GM08714 (cell line): Measurements from ENCODE around the gene GRIP2.
"Not testable (repeated sequence)": the region's sequence is repeated elsewhere in the genome, so short reads cannot be mapped to it uniquely, and the experiment has no call there.

Experiments used
- H3K4me3 ChIP-seq: fragments of 200-500 bp; sonication (Bioruptor generic); 2 replicates; pipeline ENCODE4 v1.5.1; 2014; ENCODE audit warnings: mild to moderate bottlenecking, low read length, inconsistent platforms
- ZNF274 ChIP-seq: IDR thresholded peaks from 2 replicates; pipeline ENCODE4 v1.6.1; 2012; ENCODE audit warnings: mild to moderate bottlenecking, low read depth, low read length

Gene GRIP2

DNA sequence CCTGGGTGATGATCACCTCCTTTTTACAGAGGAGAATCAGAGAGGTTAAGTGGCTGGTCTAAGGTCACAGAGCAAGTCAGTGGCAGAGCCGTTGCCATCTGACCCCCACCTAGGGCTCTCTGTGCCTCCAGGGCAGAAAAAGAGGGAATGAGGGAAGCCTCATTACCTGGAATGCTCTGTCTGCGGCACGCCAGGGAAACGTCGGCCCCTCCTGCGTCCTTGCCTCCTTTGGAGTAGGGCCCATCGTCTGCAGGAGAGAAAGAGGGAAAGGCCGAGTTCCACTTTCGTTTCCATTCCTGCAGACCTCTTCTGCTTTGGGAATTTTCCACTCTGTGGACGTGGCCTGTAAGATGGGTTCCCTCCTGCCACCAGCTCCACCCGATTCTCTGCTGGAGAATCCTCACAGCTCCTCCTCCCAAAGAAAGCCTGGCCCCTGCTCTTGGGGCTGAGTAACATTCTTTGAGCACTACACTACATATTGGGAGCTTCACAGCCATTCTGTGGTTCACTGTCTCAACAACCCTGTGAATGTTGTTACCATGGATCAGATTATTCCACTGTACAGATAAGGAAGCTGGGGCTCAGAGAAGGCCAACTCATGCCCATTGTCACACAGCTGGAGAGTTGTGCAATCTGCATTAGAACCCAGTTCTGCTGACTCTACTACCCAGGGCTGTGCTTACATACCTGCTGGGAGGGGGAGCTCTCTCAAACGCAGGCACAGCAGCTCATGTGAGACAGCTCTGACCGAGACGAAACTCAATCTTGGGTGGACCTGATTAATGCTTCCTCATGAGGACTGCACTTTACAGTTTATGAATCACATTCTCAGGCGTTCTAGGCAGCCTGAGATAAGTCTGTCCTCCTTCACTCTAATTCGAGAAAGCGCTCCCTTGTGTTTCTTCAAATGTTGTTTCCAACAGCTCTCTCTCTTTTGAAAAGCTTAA is 14.2 kb downstream of the GRIP2 start:
- H3K4me3 ChIP-seq, result no peak overlapping the region
- no peak for TF ChIP-seq ZNF274

DNA sequence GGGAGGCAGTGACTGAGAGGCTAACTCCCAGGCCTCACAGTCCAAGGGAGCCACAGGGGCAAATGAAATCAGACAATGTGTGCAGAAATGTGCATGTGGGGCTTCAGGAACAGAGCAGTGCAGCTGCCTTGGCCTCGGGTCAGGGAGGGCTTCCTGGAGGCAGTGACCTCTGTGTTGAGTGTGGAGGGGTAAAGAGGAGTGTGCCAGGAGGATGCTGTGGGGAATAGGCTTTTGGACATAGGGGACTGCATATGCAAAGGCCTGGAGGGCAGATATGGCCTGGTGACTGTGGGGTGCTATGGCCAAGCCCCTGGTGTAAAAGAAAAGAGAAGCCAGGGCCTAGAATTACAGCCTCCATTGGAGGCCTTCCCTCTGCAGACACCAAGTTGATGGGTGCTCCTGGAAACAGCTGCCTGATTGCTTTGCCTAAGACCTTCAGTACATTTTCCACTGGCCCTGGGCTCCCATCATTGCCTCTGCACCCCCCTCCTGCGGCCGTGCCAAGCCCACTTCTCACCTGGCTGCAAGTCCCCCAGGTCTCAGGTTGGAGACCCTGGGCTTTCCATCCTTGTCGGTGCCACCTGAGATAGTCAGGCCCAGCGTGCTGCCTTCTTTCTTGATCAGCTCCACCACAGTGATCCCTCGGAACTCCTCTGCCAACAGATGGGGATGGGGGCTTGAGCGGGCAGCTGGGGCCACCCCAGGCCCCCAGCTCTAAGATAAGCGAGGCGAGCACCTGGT is 15.1 kb downstream of the GRIP2 start:
- no peak for TF ChIP-seq ZNF274
- H3K4me3 ChIP-seq, result no peak overlapping the region

DNA sequence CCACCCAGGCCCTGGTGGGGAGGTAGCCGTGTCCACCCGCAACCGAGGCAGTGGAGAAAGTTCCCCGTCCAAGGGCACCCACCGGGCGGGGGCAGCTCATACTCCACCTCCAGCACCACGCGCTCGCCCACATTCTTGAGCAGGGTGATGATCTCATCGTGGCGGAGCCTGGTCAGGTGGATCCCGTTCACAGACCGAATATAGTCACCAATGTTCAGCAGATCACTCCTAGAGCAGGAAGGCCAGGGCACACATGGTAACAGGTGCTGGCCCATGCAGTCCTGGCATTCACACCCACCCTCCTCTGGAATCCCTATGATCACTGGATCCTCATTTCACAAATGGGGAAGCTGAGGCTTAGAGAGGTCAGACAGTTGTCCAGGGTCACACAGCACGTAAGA is 15.8 kb downstream of the GRIP2 start:
- no peak overlapping the region for H3K4me3 ChIP-seq
- no peak for TF ChIP-seq ZNF274

DNA sequence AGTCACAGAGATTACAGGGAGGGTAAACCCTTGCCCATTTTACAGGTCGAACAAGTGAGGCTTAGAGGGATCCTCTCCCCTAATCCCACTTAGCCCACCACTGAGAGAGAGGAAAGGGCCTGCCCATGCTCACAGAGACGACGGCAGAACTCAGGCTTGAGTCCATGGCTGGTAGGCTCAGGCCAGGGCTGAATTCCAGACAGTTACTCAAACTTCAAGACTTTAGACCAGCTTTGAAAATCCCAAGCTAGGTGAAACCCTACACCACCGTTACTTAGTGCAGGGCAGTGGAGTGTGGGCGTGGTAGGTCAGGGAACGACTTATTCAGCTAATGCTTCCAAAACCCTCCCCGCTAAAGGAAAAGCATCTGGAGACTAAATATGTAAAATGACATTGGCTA is 16.4 kb downstream of the GRIP2 start:
- H3K4me3 ChIP-seq, result no peak overlapping the region
- TF ChIP-seq ZNF274, result no peak

DNA sequence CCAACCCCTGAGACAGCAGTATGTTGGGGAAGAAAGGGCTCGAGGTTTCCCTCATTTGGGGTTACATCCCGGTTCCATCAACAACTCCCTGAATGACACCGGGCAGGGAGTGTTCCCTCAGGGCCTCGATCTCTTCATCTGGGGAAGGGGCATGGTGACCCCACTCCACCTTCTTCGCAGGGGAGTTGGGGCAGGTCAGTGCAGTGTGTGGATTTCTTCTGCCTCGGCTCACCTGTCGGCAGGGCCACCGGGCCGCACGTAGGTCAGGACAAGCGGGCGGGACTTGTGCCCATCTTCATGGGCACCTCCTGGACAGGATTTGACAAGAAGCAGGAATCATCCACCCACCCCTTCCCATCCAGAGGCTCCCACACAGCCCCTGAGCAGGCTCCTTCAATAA is 17.4 kb downstream of the GRIP2 start:
- TF ChIP-seq ZNF274, result no peak
- H3K4me3 ChIP-seq, result no peak overlapping the region

DNA sequence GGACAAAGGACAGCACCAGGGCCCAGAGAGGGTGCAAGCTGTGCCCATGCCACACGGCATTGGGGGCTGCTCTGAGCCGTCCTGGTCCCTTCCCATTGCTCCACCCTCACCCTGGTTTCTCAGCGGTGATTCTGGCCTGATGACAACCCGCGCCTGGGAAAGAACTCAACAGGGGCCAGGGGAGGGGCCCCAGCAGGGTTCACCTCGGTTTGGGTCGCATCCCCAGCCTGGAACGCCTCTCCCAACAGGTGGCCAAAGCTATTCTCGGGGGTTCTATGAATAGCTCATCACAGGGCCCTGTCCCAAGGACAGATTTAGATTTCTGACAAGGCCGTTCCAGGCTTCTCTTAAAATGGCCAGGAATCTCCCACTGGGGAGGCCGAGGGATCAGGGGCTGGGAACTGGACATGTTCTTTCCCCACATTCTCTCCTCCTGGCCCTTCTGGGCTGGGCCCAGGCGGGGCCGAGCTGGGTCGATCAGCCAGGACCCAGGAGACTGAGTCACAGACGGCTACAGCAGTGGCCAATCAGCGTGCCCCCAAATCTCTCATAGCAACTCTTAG is 17.9 kb downstream of the GRIP2 start:
- no peak for TF ChIP-seq ZNF274
- H3K4me3 ChIP-seq, result no peak overlapping the region

DNA sequence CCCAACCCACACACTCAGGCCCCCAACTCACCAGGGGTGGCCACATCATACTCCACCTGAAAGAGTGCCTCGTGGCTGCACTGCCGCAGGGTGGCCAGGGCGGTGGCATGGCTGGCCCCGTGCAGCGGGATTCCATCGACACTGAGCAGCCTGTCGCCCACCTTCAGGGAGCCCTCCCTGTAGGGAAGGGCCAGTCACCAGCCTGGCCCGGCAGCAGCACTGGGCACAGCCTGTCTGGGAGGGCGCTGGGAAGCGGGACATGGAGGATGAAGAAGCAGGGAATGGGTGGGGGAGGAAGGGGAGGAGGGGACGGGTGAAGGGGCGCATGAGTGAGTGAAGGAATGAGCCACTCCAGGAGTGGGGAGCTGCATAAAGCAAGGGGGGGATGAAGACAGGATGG is 18.5 kb downstream of the GRIP2 start:
- no peak for TF ChIP-seq ZNF274
- H3K4me3 ChIP-seq, result no peak overlapping the region

DNA sequence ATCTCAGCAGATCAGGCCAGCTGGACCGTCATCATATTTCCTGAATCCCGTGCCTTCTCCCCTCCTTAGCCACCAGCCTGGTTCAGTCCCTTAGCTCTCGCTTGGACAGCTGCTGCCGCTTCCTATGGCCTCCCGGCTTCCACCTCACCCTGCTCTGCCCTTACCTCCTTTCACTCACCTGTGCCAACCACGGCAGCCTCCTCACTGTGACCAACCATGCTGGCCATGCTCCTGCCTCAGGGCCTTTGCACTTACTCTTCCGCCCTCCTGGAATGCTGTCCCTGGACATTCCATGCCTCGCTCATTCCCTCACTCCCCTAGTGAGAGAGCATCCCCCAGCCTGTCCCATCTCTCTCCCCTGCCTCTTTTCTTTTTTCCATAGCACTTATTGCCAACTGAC is 19.2 kb downstream of the GRIP2 start:
- H3K4me3 ChIP-seq, result no peak overlapping the region
- TF ChIP-seq ZNF274, result no peak

DNA sequence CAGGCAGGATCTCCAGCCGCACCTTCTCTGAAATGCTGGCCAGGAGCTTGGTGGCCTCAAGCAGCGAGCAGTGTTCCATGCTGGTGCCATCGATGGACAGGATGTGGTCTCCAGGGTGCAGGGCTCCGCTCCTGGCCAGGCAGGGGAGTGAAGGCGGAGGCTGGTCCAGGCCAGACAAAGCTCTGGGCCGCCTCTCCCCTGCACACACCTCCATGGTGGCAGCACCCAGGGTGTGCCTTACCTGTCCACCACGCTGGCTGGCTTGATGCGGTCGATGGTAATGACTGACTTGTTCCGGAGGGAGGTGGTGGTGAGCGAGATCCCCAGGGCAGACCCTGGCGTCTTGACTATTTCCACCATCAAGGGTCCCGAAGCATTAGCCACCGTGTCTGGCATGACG is 20.0 kb downstream of the GRIP2 start:
- H3K4me3 ChIP-seq, result no peak overlapping the region
- TF ChIP-seq ZNF274, result no peak

DNA sequence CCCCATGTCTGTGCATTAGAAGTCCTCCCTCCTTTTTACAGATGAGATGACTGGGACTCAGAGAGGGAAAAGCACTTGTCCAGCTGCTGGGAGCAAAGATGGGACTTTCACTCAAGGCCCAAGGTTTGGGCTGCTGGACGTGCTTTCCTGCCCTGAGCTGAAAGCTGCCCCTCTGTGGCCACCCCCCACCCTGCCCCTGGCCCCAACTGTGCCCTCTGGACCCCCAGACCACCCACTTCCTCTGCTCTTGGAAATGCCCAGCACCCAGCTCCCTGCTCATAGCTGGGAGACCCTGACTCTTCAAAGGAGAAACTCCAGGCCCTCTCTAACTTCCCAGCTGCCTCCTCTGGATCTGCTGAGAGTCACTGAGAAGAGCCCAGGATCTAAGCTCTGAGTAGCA is 20.7 kb downstream of the GRIP2 start:
- TF ChIP-seq ZNF274, result no peak
- H3K4me3 ChIP-seq, result no peak overlapping the region

DNA sequence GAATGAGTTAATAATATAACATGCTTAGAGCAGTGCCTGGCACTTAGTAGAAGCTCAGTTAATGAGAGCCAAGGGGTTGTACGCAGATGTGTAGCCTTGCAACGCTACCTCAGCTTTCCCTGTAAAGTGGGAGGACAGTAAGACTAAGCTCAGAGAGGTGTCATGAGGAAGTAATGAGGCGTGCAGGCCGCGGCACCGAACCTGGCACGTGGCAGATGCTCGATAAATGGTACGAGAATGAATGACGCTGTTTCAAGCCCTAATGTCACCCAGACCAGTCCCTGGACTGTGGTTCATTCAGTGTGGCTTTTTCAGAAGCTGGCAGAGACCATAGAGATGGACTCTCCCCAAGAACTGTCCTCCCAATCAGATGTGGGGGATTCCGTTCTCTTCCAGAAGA is 21.2 kb downstream of the GRIP2 start:
- TF ChIP-seq ZNF274, result no peak
- H3K4me3 ChIP-seq, result no peak overlapping the region

DNA sequence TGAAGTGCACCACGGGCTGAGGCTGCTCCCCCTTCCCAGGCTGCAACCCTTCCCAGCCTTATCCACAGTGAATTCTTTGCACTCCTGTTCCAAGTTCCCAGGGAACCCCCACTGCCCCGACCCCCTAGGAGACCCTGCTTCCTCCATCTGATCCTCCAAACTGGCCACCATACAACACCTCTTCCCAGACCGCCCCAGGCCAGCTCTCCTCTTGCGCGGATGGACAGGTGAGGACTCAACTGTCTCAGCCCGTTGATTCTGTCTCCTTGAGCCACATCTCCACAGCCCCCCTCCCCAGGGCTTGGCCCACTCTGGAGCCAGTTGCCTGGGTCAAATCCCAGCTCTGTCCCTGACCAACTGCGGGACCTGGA is 21.7 kb downstream of the GRIP2 start:
- no peak for TF ChIP-seq ZNF274
- H3K4me3 ChIP-seq, result no peak overlapping the region

DNA sequence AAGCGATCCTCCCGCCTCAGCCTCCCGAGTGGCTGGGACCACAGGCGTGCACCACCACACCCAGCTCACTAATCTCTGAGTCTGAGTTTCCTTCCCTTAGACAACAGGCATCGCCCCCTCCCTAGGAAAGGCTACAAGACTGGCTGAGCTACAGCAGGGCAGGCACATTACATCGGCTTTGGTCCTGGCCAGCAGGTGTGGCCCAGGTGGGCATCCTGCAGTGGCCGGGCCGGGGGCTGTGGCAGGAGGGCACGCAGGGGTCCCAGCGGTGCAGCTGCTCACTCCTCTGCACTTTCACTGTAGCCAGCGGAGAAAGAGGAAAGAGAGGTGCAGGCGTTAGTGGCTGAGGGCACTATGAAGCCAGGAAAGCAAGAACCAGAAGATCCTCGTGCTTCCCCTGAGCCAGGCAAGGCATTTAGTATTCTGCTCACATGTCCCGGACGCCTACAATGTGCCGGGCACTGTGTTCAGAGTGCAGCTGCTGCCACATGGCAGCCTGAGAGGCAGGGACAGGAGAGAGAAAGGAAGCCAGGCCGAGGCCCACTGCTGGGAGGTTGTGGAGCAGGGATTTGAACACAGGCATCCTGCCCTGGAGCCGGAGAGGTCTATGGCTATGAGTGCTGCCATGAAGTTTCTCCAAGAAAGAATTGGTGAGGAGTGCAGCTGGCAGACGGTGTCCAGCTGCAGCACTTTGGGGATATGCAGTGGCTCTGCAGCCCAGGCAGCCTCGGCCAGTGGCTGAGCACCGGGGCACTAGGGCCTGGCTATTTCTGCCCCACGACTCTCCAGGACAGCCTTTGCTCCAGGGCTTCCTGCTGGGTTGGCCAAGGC is 22.3 kb downstream of the GRIP2 start:
- TF ChIP-seq ZNF274, result no peak
- no peak overlapping the region for H3K4me3 ChIP-seq

DNA sequence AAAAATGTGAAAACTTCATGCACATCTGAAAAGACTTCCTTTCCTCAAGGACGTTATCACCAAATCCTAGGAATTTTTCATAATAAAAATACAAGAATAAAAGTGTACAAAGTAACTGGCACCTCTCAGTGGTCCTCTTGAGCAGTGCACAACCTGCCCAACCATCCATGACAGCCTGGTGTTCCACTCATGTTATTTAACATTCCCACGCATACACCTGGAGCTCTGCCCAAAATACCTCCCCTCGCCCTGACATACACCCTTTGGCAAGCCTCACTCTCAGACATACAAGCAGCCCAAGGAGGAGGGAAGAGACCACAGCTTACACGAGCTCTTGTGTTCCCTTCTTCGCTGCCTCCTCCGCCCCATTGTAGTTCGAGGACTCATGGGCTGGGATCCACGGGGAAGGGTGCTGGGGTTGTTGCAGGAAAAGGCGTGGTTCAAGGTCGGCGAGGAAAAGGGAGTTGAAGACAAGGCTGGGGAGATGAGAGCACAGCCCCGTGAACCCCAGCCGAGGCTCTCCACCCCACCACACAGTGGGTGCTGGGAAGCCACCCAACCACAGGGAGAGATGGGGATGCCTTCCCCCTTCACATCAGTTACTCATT is 23.3 kb downstream of the GRIP2 start:
- TF ChIP-seq ZNF274, result no peak
- no peak overlapping the region for H3K4me3 ChIP-seq

DNA sequence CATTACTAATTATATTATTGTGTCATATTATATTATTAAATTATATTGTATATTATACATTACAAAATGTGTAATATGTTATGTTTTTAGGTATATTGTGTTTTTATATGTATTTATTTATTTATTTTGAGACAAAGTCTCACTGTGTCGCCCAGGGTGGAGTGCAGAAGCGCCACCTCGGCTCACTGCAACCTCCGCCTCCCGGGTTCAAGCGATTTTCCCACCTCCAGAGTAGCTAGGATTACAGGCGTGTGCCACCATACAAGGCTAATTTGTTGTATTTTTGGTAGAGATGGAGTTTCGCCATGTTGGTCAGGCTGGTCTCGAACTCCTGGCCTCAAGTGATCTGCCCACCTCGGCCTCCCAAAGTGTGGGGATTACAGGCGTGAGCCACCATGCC is 24.6 kb downstream of the GRIP2 start:
- H3K4me3 ChIP-seq, result not testable (repeated sequence)
